Measurements from ENCODE around the gene SEM1. TPM values are rescaled to one million over a fixed set of nuclear protein-coding genes. Genes with fewer than 3 reads are reported as not detected.
"Not testable (repeated sequence)": the region's sequence is repeated elsewhere in the genome, so short reads cannot be mapped to it uniquely, and the experiment has no call there.

Gene SEM1
- 34.7 and 143 TPM in 2 replicates for total RNA-seq (2014; rRNA removed; shearing (Covaris generic))

DNA sequence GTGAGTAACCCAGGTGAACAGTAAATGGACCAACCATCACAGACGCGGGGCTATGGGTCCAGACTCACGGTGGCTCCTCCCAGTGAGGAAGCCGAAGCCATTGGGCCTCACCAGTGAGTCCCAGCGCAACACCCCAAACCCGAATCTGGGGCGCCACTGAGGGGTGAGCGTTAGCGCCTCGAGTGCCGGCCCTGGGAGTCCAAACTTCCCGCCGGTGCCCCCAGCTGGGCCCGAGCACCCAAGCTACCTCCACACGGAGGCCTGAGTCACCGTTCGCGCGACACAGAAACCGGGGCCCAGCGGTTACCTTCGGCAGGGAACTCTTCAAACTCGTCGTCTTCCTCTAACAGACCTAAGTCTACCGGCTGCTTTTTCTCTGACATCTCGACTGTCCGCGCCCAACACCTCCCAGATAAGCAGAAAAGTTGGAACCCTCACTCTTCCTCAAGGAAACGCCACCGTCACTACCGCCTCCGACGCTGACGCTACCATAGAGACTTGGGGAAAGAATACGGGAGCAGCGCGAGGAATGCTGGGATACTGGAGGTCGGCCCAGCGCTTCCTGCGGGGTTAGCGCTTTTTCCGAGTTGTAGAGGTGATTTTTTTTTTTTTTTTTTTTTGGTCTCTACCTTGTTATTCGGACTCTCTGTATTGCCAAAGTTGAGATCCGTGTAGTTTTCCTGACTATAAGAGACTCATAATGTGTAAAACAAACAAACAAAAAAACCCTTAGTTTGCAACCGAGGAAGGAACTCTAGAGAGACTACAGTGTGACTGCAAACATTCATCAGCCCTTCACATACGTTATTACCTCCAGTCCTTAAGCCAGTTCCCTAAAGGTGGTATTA, at the start of gene SEM1:
TSS of gene SEM1 (minus strand) at position 466 of the 848 bp plus-strand sequence. CDS start at position 383, 83 bp downstream.
- DNase-seq (ENCODE audit: low read depth): peak; percentile 89

DNA sequence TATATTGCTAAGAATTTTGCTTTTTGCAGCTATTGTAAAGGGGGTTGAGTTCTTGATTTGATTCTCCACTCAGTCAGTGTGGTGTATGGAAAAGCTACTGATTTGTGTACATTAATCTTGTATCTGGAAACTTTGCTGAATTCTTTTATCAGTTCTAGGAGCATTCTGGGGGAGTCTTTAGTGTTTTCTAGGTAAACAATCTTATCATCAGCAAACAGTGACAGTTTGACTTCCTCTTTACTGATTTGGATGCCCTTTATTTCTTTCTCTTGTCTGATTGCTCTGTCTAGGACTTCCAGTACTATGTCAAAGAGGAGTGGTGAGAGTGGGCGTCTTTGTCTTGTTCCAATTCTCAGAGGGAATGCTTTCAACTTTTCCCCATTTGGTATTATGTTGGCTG, 48.2 kb upstream of the SEM1 start:
- not testable (repeated sequence) for DNase-seq (ENCODE audit: low read depth)

DNA sequence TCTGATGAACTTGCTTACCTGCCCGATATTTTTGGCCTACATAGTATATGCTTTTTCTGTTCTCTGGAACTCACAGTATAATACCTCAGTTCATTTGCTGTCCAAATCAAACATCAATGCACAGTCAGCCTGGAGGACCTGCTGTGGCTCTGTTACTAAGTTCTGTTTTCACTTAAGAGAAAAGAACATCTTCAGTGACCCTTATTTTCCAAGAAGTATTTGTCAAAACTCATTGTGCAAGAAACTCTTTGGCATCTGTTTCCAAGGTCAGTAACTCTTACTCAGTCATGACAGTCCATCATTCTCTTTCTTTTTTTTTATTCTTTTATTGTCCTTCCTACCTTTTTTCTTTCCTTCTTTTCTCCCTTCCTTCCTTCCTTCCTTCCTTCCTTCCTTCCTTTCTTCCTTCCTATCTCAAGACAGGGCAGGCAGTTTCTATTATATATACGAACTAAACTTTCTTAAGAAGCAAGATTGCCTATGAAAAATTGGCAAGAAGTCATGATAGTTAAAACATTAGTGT, 37.8 kb upstream of the SEM1 start:
- no peak for DNase-seq (ENCODE audit: low read depth)

DNA sequence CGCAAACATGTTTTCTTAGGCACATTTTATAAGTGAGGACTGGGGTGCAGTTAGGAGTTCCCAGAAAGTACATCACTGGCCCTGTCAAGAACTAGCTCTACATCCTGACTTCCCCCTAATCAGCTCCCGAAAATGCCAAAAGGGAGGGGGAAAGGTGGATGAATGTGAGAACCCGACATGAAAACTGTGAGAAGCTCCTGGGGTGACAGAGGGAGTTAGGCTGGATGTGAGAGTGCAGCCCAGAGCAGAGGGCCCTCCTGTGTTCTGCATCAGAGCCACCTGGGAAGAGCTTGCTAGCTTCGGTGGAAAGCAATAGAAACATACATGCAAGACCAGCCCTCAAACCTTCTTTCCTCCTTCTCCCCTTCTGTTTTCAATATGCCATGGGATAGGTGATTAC, 30.5 kb upstream of the SEM1 start:
- no peak for DNase-seq (ENCODE audit: low read depth)

DNA sequence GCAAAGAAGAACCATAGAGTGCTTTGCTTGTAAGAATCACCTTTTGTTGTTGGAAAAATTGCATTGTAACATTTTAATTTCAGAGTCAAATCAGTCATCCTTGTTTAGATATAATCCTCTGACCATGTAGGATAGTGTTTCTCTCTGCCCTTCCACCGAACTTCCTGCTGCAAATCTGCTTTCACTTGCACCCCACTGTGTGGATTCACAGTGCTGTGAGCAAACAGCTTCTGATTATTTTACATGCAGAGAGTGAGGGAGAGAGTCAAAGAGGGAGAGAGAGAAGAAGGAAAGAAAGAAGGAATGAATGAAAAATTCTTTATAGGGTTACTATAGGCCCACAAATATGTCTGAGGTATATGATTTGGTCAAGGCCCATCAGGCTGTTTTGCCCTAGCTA, 30.0 kb upstream of the SEM1 start:
- DNase-seq (ENCODE audit: low read depth): no peak

DNA sequence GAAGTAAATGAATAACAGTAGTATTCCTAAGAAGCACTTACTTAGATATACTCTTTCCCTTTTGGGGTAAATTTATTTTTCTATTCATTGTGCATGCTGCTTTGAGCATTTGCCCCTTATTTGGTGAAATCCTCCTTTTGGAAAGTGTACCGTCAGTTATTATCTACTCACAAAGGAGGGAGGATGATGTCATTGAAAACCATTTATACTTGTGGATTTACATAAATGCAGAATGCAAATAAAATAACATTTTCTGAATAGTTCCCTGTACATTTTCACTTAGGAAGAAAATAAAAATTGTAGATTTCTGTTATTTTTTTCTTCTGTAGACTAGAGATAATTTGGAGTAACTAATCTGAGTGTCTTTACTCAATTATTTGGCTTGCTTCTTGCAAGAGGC, 29.5 kb upstream of the SEM1 start:
- no peak for DNase-seq (ENCODE audit: low read depth)

DNA sequence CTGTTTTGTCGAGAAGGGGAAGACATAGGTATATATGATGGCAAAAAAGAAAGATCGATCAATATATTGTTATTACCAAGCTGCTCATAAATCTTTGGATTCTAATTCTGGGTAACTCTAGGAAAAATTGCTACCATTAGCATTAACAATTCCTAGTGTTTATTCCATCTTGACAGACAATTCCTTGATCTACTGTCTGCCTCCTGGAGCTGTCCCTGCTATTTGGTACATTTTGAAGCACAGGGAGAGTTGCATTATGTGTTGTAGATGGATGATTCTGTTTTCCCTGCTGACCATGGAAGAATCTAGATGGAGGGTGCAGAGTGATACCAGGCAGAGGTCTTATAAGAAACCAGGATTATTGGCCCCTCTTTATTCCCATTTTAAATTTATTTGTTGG, 29.1 kb upstream of the SEM1 start:
- no peak for DNase-seq (ENCODE audit: low read depth)

DNA sequence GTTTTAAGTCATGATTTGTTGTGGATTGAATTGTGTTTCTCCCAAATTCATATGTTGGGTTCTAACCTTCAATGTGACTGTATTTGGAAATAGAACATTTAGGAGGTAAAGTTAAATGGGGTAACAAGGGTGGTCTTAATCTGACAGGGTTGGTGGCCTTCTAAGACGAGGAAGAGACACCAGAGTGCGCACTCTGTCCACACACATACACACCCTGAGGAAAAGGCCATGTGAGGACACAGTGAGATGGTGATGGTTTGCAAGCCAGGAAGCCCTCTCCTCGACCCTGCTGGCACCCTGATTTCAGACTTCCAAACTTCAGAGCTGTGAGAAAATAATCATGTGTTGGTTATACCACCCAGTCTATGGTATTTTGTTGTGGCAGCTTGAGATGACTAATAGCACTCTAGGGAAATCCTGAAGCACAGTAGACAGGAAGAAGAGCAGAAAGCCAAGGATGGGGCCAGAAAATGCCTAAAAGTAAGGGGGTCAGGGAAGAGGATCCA, 28.0 kb upstream of the SEM1 start:
- DNase-seq (ENCODE audit: low read depth): peak; percentile 3

DNA sequence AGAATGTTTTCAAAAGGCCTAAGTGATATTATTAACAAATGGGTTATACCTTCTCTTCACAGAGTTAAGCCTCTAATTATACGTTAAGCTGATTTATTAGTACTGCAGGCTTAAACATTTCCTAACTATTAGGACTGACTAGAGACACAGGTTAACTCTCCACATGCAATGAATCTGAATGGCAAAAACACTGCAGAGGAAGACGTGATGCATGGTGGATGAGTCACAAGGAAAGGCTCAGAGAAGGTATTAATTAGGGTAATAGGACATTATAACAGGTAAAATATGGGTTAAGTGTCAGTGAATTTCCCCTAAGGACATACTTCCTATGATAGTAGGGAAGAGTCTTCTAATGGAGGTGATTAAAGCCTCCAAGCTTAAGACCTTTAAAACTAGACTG, 24.7 kb upstream of the SEM1 start:
- no peak for DNase-seq (ENCODE audit: low read depth)

DNA sequence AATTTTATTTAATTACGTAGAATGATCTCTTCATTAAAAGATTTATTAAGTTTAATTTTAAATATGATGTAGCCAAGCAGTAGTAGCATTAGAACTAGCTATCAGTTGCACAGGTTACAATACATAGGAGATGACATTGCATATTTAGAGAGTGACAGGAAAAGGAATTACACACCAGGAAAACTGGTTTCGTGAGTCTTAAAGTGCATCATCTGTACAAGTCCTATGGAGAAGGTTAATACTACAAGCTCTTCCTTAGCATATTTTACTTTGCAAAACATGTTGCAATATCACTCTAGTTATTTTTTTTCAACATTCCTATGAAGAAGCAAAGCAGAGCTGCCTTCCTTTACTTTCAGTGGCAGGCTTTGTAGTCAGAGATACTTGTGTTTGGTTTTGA, 20.2 kb upstream of the SEM1 start:
- DNase-seq (ENCODE audit: low read depth): no peak

DNA sequence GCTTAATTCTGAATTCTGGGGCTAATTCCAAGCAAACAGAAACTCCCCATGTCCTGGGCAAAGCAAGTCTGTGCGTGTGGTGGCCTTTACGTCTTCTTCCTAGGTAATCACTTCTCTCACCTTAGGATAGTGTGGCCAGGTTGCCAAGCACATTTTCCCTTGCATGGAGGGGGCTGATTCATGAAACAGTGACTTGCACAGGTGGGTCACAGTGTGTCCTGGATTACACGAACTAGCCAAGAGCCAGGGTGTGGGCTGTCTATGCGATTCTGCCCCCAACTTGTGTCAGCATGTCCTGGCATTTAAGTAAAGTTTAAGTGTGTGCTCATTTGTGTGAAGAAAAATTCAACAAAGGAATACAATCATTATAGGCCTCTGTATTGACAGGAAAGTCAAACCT, 18.5 kb upstream of the SEM1 start:
- DNase-seq (ENCODE audit: low read depth): no peak

DNA sequence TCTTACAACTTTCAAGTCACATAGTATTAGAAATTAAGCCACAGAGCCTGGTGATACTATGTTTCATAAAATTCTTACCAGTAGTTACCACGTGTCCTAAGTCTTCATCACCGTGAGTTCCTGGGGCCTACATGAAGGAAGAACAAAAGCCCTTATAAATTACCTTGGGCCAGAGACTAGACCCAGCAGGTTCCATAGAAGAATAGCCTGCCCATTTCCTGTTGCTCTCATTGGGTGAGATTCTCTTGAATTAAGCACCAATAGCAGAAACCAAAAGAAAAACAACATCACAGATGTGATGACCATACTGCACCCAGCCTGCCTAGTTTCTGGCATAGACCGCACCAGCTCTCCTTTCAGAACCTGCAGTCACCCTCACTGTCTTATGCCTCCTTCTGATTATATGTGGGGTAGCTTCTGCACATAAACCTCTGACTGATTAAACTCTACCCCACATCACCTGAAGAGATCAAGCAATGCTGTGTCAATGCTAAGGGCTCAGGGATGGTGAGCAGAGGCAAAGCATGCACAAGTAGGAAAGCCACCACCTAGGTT, 18.0 kb upstream of the SEM1 start:
- no peak for DNase-seq (ENCODE audit: low read depth)

DNA sequence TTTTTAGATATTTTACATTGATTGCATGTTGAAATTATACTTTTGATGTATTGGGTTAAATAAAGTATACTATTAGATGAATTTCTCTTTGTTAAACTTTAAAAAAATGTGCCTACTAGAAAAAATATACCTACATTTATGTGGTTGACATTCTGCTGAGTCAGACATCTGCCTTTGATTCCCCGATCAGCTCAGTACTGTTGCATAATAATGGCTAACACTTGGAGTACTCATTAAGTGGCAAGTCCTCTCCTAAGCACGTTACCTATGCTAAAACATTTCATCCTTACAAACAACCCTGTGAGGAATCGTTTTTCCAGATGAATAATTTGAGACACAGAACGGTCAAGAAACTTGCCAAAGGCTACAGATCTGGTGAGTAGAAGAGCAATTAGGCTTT, 14.0 kb upstream of the SEM1 start:
- DNase-seq (ENCODE audit: low read depth): no peak

DNA sequence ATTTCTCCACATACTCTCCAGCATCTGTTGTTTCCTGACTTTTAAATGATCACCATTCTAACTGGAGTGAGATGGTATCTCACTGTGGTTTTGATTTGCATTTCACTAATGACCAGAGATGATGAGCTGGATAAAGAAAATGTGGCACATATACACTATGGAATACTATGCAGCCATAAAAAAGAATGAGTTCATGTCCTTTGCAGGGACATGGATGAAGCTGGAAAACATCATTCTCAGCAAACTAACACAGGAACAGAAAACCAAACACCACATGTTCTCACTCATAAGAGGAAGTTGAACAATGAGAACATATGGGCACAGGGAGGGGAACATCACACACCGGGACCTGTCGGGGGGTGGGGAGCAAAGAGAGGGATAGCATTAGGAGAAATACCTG, 13.3 kb upstream of the SEM1 start:
- not testable (repeated sequence) for DNase-seq (ENCODE audit: low read depth)

DNA sequence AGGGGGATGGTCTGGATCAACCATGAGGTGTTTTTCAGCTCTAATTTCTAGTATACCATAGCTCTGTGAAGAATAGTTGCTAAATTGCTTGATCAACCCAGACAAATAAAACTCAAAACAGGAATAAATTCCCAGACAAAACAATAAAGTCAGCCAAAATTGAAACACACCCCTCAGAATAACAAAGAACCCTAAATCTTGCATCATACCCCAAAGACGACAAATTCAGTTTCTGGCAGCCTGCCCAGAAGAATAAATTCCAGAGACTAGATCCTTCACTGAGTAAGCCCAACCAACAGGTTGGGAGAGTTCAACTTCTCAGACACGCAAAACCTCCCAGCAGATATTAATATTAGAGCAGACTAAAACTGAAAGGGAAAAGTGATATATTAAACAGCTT, 11.2 kb upstream of the SEM1 start:
- DNase-seq (ENCODE audit: low read depth): no peak

DNA sequence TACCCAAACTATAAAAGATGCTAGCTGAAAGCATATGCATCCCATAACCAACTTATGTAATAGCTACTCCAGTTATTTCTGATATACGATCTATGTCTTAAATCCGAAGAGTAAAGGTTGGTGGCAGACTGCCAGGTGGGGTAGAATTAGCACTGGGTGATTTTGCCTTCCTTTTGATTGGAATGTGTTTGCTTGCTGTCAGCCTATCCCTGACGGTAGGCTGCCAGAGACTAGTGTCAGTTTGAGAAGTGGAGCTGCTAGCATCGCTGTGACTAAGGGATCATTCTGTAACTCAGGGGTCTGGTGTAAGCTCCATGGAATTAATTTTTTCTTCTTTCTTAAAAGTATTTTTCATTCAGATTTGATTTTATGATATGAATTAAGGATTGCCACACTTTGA, 9.5 kb upstream of the SEM1 start:
- DNase-seq (ENCODE audit: low read depth): no peak

DNA sequence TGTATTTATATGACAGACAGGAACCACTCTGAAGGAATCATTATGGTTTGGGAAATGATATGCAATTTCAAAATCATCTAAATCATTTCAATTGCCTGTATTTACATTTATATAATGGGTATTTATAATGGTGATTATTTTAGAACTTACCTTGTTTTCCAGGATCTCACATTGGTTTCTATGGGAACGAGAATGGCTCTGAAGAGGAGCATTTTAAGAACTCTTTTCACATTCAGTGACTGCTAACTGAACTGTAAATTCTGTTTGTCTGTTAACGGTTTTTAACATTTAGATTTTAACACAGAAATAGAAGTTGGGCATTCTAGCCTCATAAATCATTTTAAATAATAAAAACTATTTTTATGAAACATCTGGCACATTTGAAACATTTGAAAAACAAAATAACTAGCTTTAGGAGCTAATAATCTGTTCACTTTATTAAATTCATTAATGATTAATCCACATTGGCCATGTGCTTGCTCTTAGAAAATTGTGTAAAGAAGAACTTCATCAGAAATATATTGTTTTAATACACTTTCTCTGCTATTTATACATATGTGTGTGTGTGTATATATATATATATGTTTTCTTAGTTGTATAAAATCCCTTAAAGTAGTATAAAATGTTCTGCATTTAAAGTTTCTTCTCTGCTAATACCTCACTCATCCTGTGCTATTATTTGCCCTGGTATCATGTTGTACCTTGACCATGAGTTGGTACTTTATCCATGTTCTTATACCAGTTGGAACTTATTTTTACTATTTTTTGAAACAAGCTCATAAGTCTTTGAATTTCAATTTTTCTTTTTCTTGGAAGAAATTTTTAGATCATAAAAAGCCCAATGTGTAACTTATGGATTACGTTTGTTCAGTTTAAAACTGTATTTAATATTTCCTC, 8.7 kb upstream of the SEM1 start:
- DNase-seq (ENCODE audit: low read depth): no peak

DNA sequence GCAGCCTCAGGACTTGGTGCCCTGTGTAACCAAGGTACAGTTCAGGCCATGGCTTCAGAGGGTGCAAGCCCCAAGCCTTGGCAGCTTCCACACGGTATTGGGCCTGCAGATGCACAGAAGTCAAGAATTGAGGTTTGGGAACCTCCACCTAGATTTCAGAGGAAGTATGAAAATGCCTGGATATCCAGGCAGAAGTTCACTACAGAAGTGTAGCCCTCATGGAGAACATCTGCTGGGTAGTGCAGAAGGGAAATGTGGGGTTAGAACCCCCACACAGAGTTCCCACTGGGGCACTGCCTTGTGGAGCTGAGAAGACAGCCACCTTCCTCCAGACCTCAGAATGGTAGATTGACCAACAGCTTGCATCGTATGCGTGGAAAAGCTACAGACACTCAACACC, 3.4 kb upstream of the SEM1 start:
- DNase-seq (ENCODE audit: low read depth): no peak

DNA sequence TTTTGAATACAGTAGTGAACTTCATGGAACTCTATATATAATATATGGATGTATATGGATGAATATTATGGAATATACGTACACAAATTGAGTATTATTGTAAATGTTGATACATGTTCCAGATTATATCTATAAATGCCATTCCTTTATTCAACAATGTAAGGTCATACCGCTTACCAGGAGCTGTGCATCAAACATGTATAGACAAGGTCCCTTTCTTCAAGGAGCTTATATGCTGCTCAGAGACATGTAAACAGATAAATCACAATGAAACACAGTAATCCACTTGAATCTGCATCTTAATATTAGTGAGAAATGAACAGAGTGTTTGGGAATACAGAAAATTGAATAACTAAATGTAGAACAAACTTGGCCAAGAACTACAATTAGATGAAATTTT, 898 bp upstream of the SEM1 start:
- no peak for DNase-seq (ENCODE audit: low read depth)

DNA sequence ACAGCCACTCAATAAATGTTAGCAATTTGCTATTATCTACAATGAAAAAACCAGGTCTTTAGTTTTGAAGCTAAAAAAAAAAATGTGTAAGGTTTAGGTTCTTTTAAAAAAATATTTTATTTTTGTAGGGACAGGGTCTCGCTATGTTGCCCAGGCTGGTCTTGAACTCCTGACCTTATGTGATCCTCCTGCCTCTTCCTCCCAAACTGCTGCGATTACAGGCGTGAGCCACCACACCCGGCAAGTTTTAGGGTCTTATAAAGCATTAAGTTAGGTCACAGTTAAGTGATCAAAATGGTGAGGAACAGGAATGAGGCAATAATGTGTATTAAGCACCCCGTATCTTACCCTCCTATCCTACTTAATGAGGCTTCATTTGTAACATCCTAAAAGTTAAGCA, 774 bp downstream of the SEM1 start:
- DNase-seq (ENCODE audit: low read depth): peak; percentile 1

DNA sequence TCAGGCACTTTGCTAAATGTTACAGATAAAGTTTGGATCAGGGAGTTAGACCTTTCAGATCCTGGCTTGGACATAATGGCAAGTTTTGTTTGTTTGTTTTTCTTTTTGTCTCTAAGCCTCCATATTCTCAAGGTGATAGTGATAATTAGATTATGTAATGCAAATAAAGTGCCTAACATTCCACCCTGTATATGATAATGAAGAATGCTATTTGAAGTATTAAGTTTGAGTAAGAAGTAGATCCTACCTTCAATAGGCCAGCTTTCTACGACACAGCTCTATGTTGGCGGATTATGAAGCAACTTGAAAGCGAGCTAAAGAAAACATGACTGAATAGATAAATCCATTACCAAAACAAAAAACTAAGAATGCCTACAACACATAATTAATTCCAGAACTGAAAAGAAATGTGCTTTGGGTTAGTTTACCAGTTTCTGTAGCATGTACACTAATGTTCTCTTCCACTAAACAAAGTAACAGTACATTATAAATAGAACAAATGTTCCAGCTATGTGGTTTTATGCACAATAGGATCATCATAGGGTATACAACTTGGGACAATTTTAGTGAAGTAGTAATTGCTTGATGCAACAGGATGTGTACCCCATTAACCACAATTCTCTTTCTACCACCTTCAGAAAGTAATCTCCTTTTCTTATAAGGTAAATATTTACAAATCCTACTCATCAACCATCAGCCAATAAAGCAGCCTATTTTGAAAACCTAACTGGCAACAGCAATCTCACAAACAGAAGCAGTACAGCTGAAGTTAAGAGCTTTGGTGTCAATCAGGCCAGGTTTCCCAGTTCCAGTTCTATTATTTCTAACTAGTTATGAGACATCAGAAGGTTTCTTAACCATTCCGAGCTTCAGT, 1.5 kb downstream of the SEM1 start:
- DNase-seq (ENCODE audit: low read depth): no peak
